NOMO-1 treated with dmso at 0.1 percent for 144 hours (cell line): ENCODE data around the gene TMEM170B.
A peak's percentile ranks its signal among the peaks of the same experiment; 100 is the strongest.
"Not testable (repeated sequence)": the region's sequence is repeated elsewhere in the genome, so short reads cannot be mapped to it uniquely, and the experiment has no call there.

Experiments used
- DNase-seq: peaks from one replicate; lab custom pipeline; 2025; ENCODE audit not compliant: unreplicated experiment; lab: John Stamatoyannopoulos, UW

Gene TMEM170B

DNA sequence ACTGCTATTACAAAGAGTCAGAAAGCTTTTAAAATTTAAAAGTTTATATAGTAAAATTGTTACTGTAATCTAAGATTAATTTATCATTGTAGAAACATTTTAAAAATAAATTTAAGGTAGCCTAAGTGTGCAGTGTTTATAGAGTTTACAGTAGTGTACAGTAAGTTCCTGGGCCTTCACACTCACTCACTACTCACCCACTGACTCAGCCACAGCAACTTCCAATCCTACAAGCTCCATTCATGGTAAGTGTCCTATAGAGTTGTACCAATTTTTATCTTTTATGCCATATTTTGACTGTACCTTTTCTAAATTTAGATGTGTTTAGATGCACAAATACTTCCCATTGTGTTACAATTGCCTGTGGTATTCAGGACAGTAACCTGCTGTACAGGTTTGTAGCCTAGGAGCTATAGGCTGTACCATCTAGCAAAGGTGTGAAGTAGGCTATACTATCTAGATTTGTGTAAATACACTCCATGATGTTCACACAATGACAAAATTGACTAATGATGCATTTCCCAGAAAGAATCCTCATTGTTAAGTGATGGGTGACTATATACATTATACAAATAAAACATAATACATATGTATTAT, 10.2 kb upstream of the TMEM170B start:
- no peak for DNase-seq

DNA sequence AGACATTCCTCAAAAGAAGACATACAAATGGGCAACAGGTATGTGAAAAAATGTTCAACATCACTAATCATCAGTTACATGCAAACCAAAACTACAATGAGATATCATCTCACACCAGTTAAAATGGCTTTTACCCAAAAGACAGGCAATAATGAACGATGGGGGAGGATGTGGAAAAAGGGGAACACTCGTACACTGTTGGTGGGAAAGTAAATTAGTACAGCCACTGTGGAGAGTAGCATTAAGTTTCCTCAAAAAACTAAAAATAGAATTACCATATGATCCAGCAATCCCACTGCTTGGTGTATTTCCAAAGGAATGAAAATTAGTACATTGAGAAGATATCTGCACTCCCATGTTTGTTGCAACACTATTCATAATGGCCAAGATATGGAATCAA, 8.6 kb upstream of the TMEM170B start:
- DNase-seq = no peak

DNA sequence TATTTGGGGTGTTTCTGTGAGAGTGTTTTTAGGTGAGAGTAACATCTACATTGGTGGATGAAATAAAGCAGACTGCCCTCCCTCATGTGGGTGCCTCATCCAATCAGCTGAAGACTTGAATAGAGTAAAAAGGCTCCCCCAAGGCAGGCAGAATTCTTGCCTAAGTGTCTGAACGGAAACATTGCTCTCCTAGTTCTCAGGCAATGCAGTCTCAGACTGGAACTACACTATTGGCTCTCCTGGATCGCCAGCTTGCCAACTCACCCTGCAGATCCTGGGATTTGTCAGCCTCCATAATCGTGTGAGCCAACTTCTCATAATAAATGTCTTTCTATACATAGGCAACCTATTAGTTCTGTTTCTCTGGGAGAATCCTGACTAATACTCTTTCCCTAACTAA, 5.5 kb upstream of the TMEM170B start:
- no peak for DNase-seq

DNA sequence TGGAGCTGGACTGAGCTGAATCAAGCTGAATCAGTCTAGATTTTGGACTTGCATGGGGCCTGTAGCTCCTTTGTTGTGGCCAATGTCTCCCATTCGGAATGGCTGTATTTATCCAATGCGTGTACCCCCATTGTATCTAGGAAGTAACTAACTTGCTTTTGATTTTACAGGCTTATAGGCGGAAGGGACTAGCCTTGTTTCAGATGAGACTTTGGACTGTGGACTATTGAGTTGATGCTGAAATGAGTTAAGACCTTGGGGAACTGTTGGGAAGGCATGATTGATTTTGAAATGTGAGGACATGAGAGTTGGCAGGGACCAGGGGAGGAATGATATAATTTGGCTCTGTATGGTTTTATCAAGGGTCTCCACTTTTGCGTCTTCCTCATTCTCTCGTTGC, 3.0 kb upstream of the TMEM170B start:
- DNase-seq = no peak

DNA sequence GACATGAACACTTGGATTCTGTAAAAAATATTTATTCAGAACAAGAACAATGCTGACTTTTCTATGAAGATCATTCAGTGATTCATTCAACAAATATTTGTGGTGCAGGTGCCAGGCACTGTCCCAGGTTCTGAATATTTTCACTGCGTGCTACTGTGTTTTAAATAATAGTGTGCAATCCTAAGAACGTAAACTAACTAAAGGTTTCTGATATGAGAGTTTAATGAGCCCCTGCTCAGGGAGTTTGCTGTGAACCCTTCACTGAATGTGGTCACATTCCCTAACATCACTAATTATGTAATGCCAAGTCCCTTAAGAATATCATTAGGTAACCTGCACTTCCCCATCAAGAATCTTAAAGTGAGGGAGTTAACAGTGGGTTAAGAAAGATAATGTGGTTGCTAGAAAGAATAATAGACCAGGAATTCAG, 1.7 kb upstream of the TMEM170B start:
- DNase-seq = no peak

DNA sequence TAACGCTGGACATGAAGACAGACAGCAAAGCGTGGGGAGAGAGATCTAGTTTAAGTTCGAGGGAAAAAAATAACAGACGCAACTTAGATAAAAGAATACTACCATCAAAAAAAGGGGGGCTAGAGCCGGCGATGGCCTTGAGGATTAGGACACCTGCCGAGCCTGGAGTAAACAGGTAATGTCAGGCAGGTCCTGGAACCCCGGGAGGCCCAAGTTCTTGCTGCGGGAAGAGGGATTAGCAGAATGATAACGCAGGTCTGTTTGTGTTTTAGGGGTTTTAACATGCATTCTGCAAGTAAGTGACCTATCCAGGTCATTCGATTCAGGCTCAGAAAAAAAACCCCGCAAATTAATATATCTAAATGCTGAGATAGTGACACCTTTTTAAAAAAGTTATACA, 754 bp upstream of the TMEM170B start:
- DNase-seq = no peak

DNA sequence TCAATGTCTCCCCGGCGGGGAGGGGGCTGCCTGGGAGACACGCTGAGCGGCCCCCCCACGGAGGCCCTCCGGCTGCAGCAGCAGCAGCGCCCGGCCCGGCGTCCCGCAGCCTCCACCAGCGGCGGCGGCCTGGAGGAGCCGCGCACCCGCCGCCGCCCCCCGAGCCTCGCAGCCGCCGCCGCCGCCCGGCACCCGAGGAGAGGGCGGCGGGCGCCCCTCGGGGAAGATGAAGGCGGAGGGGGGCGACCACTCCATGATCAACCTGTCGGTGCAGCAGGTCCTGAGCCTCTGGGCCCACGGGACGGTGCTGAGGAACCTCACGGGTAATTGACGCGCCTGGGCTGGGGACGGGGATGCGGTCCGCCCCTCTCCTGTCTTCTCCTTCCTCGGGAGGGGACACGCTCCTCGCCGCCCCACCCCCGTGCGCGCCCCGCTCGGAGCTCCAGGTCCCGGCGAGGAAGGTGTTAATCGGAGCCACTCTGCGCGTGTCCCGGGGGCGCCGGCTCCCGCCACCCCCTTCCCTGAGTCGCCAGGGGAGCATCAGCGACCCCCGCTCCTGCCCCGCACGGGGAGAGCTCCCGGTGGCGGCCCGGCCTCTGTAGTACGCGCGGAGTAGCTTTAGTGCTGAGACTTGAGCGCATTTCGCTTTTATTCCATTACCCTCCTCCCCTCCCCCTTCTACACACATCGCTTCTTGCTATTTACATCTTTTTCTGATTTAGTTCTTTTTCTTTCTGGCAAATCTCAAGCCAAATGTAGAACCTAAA, 686 bp downstream of the TMEM170B start:
- no peak for DNase-seq

DNA sequence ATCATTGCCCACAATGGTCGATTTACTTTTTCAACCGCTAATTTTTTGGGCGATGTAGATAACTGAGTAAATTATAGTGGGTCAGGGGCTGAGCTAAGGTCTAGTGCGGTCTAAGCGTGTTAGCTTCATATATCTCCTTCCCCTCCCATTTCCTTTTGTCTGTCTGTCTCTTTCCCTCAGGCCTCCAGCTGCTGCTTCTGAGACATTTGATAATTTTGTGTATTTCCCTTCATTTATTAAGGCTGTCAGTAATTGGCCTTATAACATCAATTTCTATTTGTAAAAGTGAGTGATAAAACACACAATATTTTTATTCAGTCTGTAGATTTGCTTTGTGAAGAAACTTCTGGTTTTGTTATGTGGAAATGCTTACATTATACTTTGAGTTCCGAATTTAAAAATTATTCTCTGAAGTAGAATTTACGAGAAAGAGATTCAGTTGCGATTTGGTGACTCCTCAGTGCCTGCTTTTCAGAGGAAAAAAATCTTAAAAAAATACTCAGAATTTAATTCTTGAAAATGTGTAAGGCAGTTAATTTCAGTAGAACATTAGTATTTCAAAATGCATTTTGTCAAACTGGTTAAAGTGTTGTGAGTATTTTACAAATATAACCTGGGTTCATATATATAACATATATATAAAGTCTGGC, 1.4 kb downstream of the TMEM170B start:
- DNase-seq = peak; percentile 18

DNA sequence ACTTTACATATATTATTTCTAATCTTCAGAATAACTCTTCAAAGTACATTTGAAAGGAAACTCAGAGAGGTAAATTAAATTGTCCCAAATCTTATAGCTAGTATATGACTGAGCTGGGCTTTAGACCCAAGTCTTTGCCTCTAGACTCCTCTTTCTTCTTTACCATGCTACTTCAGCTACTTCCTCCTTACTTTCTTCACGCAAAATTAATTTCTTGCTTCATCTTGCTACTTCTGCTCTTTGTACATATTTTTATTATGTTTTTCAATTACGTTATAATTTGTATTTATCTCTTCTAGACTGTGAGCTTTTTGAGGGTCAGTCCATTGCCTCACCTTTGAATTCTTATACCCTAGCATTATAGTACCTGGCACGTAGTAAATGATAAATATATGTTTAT, 5.3 kb downstream of the TMEM170B start:
- DNase-seq = peak; percentile 51

DNA sequence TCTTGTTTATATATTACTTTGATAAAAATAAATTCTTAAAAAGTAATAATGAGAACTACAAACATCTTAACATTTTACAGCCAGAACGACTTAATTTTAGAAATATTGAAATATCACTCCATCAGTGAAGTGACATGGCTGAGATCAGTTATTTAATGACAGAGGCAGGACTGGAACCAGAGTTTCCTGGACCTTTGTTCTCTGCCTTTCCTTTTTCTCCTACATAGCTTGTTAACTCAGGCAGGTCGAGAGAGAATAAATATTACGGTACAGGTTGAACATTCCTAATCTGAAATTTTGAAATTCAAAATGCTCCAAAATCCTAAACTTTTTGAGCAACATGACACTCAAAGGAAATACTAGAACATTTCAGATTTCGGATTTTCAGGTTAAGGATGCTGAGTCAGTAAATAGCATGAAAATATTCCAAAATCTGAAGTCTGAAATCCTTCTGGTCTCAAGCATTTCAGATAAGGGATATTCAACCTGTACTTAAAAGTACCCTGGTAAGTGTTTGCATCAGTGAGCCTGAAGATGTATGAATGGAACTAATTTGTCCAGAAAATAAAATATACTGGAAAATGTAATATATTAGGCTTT, 6.5 kb downstream of the TMEM170B start:
- no peak for DNase-seq

DNA sequence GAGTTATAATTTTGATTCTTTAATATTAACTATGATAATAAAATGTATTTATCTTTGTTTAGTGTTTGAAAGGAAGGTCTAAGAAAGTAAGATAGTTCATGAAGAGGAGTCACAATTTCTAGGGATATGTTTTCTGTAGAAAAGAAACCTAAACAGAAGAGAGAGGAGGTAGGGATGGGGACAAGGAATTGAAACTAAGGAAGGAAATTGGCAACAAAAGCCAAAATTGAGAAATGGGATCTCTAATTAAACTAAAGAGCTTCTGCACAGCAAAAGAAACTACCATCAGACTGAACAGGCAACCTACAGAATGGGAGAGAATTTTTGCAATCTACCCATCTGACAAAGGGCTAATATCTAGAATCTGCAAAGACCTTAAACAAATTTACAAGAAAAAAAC, 10.3 kb downstream of the TMEM170B start:
- peak; percentile 12 for DNase-seq

DNA sequence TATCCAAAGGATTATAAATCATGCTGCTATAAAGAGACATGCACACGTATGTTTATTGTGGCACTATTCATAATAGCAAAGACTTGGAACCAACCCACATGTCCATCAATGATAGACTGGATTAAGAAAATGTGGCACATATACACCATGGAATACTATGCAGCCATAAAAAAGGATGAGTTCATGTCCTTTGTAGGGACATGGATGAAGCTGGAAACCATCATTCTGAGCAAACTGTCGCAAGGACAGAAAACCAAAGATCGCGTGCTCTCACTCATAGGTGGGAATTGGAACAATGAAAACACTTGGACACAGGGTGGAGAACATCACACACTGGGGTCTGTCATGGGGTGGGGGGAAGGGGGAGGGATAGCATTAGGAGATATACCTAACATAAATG, 11.0 kb downstream of the TMEM170B start:
- DNase-seq = not testable (repeated sequence)

DNA sequence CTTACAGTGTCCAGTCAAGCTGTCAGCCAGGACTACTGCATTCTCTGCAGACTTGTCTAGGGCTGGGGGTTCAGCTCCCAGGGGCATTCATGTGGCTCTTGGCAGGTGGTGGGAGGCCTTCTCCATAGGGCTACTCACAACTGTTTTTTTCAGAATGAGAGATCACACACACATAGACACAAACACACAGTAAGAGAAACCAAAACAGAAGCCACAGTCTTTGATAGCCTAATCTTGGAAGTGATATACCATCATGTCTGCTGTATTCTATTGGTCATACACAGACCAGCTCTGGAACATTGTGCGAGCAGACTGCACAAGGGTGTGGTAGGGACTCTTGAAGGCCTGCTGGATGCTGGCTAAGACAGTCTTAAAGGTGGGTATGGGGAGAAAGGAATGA, 13.5 kb downstream of the TMEM170B start:
- DNase-seq = no peak

DNA sequence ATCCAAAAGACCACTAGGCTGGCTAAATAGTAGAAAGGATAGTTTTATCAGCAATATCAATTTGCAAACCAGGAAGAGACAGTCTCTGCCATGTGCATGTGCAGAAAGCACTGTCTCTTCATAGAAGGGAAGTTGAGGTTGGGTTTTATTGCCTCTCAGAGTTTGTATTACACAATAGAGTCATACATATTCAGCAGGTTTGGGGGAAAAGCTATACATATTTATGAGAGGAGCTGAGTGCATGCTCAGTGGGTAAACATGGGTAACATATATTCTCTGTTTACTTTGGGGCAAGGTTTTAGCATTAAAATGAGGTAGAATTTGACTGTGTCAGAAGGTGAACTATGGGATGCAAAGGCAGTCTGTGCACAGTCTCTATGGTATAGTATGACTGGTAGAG, 14.9 kb downstream of the TMEM170B start:
- peak; percentile 77 for DNase-seq

DNA sequence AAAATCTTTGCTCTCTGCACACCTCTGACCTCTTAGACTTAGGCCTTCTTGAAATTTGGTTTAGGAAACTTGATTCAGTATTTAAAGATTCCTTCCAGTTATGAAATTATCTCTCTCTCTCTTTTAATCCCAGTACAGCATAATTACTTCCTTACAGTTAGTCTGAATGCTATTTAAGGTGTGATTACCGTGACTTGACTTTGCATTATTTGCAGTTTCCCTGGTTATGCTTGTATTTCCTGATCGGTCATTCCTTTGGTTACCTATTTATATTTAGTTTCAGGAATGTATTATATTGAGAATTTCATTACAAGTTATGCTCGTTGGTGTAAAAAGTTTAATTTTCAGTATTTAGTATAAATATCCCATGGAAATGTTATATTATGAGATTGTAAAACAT, 16.3 kb downstream of the TMEM170B start:
- DNase-seq = no peak

DNA sequence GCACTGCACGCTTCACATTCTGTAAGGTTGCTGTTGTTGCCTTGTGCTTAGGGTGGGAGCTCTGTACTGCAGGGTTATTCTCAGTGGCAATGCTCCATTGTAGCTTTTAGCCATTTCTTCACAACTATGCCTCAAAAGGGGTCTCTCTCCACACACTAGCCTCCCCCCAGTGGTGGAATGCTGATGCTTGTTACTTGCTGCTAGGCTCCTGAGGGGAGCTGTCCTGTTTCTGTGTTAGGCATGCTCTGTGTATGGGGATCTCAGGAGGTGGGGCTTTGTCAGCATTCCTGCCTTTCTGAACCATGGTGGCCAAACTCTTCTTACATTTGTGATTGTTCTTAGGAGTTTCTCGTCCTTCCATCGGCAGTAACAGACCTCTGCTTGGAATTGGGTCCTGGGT, 18.8 kb downstream of the TMEM170B start:
- no peak for DNase-seq

DNA sequence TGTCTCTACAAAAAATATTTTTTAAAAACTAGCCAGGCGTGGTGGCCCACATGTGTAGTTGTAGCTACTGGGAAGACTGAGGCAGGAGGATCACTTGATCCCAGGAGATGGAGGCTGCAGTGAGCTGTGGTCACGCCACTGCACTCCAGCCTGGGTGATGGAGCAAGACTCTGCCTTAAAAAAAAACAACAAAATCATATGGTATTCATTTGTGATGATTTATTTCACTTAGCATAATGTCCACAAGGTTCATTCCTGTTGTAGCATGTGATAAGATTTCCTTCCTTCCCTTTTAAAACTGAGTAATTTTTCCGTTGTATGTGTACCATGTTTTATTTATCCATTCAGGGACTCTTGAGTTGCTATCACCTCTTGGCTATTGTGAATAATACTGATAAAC, 26.2 kb downstream of the TMEM170B start:
- no peak for DNase-seq

DNA sequence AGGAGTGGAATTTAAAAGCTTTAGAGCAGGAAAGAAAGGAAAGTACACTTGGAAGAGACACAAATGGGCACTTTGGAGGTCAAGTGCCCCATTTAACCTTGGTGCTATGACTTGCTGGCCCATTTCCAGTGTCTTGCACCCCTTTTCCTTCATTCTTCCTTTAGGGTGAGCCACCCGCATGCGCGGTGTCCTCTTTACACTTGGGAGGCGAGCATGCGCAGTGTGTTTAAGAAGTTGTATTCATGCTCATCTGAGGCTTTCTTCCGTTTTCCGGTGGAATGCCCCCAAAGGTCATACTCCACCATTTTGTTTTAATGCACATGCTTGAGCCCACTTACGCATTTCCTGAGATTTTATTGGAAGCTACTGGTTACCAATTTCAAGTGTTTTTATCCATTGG, 29.1 kb downstream of the TMEM170B start:
- DNase-seq = no peak

DNA sequence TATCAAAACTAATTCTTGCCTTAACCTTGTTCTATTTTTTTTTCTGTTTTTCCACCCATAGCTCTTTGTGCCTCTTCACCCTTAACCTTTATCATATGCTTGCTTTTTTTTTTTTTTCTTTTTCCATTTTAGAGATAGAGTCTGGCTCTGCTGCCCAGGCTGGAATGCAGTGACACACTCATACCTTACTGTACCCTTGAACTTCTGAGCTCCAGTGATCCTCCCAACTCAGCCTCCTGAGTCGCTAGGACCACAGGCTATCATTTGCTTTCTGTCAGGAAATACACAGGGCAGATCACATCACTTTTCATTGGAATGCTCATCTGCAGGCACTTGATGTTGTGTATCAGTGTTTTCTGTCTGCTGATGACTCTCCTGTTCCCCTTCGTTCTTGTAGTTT, 33.5 kb downstream of the TMEM170B start:
- no peak for DNase-seq

DNA sequence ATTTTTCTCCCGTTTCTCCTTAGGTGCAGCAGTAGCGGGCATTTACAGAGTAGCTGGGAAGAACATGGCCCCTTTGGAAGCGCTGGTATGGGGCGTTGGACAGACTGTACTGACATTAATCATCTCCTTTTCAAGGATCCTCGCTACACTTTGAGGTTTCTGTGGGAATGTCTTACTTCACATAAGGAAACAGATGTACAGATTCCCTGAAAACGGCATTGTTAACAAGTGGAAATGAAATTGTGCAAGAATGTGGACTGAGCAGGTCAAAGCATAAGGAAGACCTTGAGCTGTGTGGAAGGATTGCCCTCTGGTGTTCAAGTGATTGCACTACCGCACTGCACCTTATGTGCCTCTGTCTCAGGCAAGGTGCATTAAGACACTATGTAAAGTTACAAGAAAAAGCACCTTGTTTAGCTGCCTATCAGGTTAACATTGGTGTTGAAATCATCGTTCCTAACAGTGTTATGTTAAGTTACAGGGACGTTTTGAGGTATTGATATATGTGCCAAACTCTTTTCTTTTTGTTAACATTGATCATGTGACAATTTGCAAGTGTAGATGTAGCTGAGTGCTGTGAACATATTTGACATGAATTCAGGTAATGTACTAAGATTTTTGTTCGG, 38.0 kb downstream of the TMEM170B start:
- DNase-seq = peak; percentile 41

DNA sequence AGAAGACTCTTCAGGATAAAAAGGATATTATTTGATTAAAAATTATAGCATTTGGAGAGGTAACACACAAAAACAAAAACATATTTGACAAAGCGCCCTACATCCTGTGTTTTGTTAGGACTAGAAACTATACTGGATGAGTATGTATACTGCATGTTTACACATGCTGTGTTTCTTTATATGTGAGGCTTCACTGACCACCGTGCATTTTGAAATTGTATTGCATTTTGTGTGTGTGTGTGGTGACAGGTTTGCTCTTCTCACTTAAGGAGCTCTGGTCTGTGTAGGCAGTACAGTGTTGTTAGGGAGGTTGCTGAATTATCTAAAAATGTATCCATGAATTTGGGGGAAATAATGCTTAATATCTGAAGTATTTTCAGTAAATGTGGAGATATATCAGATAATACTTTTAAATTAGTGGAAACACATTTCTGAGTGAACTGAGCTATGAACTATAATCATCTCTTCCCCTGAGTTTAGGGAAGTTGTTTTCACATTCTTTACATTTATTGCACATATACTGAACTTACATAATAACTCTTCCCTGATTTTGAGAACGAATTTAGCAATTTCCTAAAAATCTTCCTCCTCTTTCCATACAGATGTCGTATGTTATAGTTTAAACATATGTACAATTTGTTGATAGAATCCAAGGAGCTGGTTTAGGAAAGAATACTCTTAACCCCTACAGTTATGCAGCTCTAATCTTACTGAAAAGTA, 43.3 kb downstream of the TMEM170B start:
- peak; percentile 11 for DNase-seq
